Mucosa of rectum (tissue), 2 donors: Measurements from ENCODE around the gene PAQR6.
A peak's percentile ranks its signal among the peaks of the same experiment; 100 is the strongest.
"Not testable (repeated sequence)": the region's sequence is repeated elsewhere in the genome, so short reads cannot be mapped to it uniquely, and the experiment has no call there.

ENCODE experiments used
- H3K27ac ChIP-seq, 2 donors: one replicate each; pipeline ENCODE4 v1.7.0; 2013; ENCODE audit warnings: inconsistent platforms in 2 of 2, low read depth in 2 of 2, low read length in 2 of 2
- H3K27me3 ChIP-seq, 2 donors: one replicate each; pipeline ENCODE4 v1.7.0; 2013; ENCODE audit warnings: low read length in 2 of 2; ENCODE audit not compliant: control insufficient read depth in 2 of 2, insufficient read depth in 2 of 2
- H3K36me3 ChIP-seq, 2 donors: one replicate each; pipeline ENCODE4 v1.7.0; 2013; ENCODE audit warnings: low read length in 2 of 2; ENCODE audit not compliant: control insufficient read depth in 2 of 2, insufficient read depth in 2 of 2
- H3K4me1 ChIP-seq, 2 donors: one replicate each; pipeline ENCODE4 v1.7.0; 2013; ENCODE audit warnings: low read length in 2 of 2, mild to moderate bottlenecking in 1 of 2; ENCODE audit not compliant: control insufficient read depth in 2 of 2, insufficient read depth in 2 of 2
- H3K4me3 ChIP-seq, 2 donors: one replicate each; pipeline ENCODE4 v1.7.0; 2013; ENCODE audit warnings: low read length in 2 of 2
- H3K9ac ChIP-seq, 2 donors: one replicate each; pipeline ENCODE4 v1.7.0; 2013; ENCODE audit warnings: low read length in 2 of 2, low read depth in 1 of 2, mild to moderate bottlenecking in 1 of 2
- H3K9me3 ChIP-seq, 2 donors: one replicate each; pipeline ENCODE4 v1.7.0; 2013; ENCODE audit warnings: low read length in 2 of 2; ENCODE audit not compliant: control insufficient read depth in 2 of 2
- donor health status: healthy.
- donor health status: Normal muscosa, but diverticular disease.

Gene PAQR6

DNA sequence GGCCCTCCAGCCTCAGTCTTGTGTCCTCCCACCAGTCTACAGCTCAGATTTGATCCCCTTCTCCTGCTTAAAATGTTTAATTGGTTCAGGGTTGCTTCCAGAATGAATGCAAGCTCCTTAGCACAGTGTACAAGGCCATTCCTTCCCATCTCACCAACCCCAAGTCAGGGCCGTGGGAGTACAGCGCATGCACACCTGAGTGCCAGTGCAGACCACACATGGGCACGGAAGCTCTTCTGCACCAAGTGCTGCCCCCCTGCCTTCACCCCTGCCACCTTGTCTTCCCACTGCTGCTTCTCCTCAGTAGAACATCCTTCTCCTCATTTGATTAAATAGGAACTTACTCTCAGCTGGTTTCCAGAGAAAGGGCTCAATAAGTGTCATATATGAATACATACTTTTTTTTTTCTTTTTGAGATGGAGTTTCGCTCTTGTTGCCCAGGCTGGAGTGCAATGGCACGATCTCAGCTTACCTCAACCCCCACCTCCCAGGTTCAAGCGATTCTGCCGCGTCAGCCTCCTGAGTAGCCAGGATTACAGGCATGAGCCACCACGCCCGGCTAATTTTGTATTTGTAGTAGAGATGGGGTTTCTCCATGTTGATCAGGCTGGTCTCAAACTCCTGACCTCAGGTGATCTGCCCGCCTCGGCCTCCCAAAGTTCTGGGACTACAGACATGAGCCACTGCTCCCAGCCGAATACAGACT is 25.7 kb downstream of the PAQR6 start:
- no peaks in the 10 kb centered on the region for H3K9me3 ChIP-seq
- H3K27me3 ChIP-seq = no peaks in the 10 kb centered on the region
- H3K27ac ChIP-seq = no peak overlapping the region
- H3K36me3 ChIP-seq = peaks cover 31 to 38% of the 10 kb centered on the region in 2 donors
- H3K9ac ChIP-seq = no peak overlapping the region
- H3K4me1 ChIP-seq = peaks cover 0 to 5% of the 10 kb centered on the region in 2 donors
- H3K4me3 ChIP-seq = no peak overlapping the region

- no peaks in the 10 kb centered on the region for H3K4me1 ChIP-seq
- H3K27ac ChIP-seq = no peak overlapping the region
- no peak overlapping the region for H3K4me3 ChIP-seq
- peaks cover 25 to 30% of the 10 kb centered on the region in 2 donors for H3K36me3 ChIP-seq
- H3K9me3 ChIP-seq = no peaks in the 10 kb centered on the region
- no peaks in the 10 kb centered on the region for H3K27me3 ChIP-seq
- no peak overlapping the region for H3K9ac ChIP-seq
Observed at GRCh38 chr1:156220226-156220625, 27.6 kb downstream of the PAQR6 start.

DNA sequence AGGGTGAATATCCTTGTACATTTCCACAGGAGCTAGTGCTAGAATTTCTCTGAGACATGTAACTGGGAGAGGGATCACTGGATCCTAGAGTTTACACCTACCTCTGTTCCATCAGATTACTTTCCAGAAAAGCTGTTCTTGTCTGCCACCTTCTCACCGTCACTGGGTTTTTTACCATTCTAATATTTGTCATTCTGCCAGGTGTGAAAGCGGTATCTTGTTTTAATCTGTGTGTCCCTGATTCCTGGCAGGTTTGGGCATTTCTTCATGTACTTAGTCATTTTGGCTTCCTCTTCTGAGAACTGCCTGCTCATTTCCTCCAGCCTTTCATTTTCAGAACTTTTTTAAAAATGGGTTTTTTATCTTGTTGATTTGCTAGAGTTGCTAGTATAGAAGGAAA is 30.0 kb downstream of the PAQR6 start:
- Histone ChIP-seq H3K27me3 (no peaks in the 10 kb centered on the region), H3K9me3 (no peaks in the 10 kb centered on the region), H3K4me1 (peaks cover 0 to 7% of the 10 kb centered on the region in 2 donors), H3K4me3 (no peak overlapping the region), H3K9ac (no peak overlapping the region), H3K36me3 (peaks cover 17 to 20% of the 10 kb centered on the region in 2 donors), H3K27ac (no peak overlapping the region)

- peaks cover 9 to 11% of the 10 kb centered on the region in 2 donors for H3K36me3 ChIP-seq
- not testable (repeated sequence) for H3K4me1 ChIP-seq, H3K4me3 ChIP-seq, H3K9me3 ChIP-seq, H3K9ac ChIP-seq, H3K27me3 ChIP-seq, H3K27ac ChIP-seq
Observed at GRCh38 chr1:156216361-156217086, 31.3 kb downstream of the PAQR6 start.

- Histone ChIP-seq H3K36me3 (peaks cover 9 to 18% of the 10 kb centered on the region in 2 donors), H3K9ac (peak overlapping the region; percentile 17 to 91), H3K4me1 (peaks cover 4 to 7% of the 10 kb centered on the region in 2 donors), H3K27ac (no peak overlapping the region), H3K4me3 (peak overlapping the region; percentile 26 to 100), H3K9me3 (no peaks in the 10 kb centered on the region), H3K27me3 (no peaks in the 10 kb centered on the region)
Observed at GRCh38 chr1:156214024-156214748, 33.7 kb downstream of the PAQR6 start.

DNA sequence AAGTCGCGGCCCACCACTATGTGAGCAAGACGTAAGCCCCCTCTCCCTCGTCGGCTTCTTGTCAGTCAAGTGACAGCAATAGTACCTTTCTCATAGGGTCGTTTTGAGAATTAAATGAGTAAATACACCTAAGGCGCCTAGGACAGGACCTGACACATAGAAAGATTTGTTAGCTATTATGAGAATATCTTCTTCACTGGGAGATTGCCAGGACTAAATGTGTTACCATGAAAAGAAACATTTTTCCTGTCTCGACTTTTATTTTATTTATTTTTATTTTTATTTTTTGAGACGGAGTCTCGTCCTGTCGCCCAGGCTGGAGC is 34.3 kb downstream of the PAQR6 start:
- Histone ChIP-seq H3K27me3 (no peaks in the 10 kb centered on the region), H3K4me3 (peak overlapping the region; percentile 94 to 100), H3K36me3 (peaks cover 9 to 19% of the 10 kb centered on the region in 2 donors), H3K4me1 (peaks cover 4 to 7% of the 10 kb centered on the region in 2 donors), H3K9me3 (no peaks in the 10 kb centered on the region), H3K27ac (peak overlapping the region; percentile 96 to 97), H3K9ac (peak overlapping the region; percentile 91 to 95)

DNA sequence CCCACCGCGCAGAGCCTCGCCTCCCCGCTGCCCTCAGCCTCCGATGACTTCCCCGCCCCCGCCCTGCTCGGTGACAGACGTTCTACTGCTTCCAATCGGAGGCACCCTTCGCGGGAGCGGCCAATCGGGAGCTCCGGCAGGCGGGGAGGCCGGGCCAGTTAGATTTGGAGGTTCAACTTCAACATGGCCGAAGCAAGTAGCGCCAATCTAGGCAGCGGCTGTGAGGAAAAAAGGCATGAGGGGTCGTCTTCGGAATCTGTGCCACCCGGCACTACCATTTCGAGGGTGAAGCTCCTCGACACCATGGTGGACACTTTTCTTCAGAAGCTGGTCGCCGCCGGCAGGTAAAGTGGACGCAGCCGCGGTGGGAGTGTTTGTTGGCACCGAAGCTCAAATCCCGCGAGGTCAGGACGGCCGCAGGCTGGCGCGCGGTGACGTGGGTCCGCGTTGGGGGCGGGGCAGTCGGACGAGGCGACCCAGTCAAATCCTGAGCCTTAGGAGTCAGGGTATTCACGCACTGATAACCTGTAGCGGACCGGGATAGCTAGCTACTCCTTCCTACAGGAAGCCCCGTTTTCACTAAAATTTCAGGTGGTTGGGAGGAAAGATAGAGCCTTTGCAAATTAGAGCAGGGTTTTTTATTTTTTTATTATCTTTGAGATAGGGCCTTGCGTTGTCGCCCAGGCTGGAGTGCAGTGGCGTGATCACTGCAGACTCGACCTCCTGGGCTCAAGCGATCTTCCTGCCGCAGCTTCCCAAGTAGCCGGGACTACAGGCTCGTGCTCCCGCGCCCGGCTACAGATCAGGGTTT is 34.8 kb downstream of the PAQR6 start, which contains the start of gene PMF1:
Gene PMF1 (plus strand): TSS at position 175 of the 811 bp plus-strand sequence. CDS start 9 bp downstream, at position 184.
- H3K27ac ChIP-seq = peak within 1 kb of the TSS; percentile 96 to 97
- peak within 1 kb of the TSS; percentile 91 to 95 for H3K9ac ChIP-seq
- no peaks in the 10 kb centered on the region for H3K9me3 ChIP-seq
- H3K27me3 ChIP-seq = no peaks in the 10 kb centered on the region
- peaks cover 4 to 7% of the 10 kb centered on the region in 2 donors for H3K4me1 ChIP-seq
- H3K4me3 ChIP-seq = peak within 1 kb of the TSS; percentile 94 to 100
- H3K36me3 ChIP-seq = peaks cover 9 to 20% of the 10 kb centered on the region in 2 donors

GRCh38 chr1:156212130-156212529 is 35.7 kb downstream of the PAQR6 start:
- peaks cover 14 to 25% of the 10 kb centered on the region in 2 donors for H3K36me3 ChIP-seq
- peak overlapping the region; percentile 96 to 97 for H3K27ac ChIP-seq
- peaks cover 4 to 7% of the 10 kb centered on the region in 2 donors for H3K4me1 ChIP-seq
- H3K9me3 ChIP-seq = no peaks in the 10 kb centered on the region
- H3K27me3 ChIP-seq = no peaks in the 10 kb centered on the region
- peak overlapping the region; percentile 94 to 100 for H3K4me3 ChIP-seq
- H3K9ac ChIP-seq = peak overlapping the region; percentile 35 to 91

DNA sequence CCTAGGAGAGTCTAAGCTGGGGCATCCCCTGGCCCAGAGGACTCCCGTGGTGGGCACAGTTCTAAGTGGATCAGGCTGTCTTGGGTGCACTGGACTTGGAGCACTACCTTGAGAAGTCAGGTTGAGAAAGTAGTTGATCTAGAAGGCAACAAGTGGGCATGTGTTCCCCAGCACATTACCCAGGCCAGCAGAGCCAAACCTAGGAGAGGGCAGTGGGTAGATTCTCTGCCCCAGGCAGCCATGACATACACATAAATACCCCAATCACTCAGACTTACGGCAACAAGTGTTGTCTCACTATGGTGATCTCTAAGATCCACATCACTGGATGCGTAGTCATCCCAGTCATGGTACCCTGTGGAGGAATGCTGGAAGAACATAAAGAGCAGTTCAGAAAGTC is 36.6 kb downstream of the PAQR6 start:
- Histone ChIP-seq H3K36me3 (peaks cover 14 to 27% of the 10 kb centered on the region in 2 donors), H3K9me3 (no peaks in the 10 kb centered on the region), H3K27ac (no peak overlapping the region), H3K4me1 (peaks cover 4 to 7% of the 10 kb centered on the region in 2 donors), H3K4me3 (no peak overlapping the region), H3K27me3 (no peaks in the 10 kb centered on the region), H3K9ac (no peak overlapping the region)
